HEK293 (cell line): ENCODE measurements around the gene LMBR1.

Experiments
- CTCF ChIA-PET: fragments of 350-600 bp; formaldehyde crosslinking; extraction: SDS; loops from one replicate; lab custom pipeline; 2021; ENCODE audit warnings: antibody characterized with exemption; lab: Yijun Ruan, JAX
- POLR2A ChIA-PET: fragments of 300-600 bp; formaldehyde crosslinking; extraction: SDS; loops from one replicate; lab custom pipeline; 2020; ENCODE audit warnings: antibody characterized with exemption, inconsistent platforms; lab: Yijun Ruan, JAX
- H3K27ac ChIP-seq: fragments of 200-500 bp; sonication (Bioruptor generic); 2 replicates; pipeline ENCODE4 v1.5.1; 2014; ENCODE audit warnings: low read depth, low read length, control low read depth, inconsistent platforms; ENCODE audit errors: extremely low read depth
- H3K36me3 ChIP-seq, 2 experiments: fragments of 200-500 bp in 1 of 2; sonication (Bioruptor generic) in 1 of 2; 1 replicate in 1 of 2; 2 replicates in 1 of 2; pipeline ENCODE4 v1.5.1; 2014 to 2017; ENCODE audit warnings: inconsistent platforms in 2 of 2, low read length in 2 of 2; ENCODE audit not compliant: control insufficient read depth in 2 of 2, insufficient read depth in 1 of 2
- H3K4me1 ChIP-seq: fragments of 200-500 bp; sonication (Bioruptor generic); 2 replicates; pipeline ENCODE4 v1.5.1; 2014; ENCODE audit warnings: mild to moderate bottlenecking, low read length, inconsistent platforms; ENCODE audit not compliant: control insufficient read depth, insufficient read depth
- H3K4me3 ChIP-seq: 2 replicates; pipeline ENCODE4 v1.5.1; 2011; ENCODE audit warnings: low read depth, mild to moderate bottlenecking, control low read depth, low read length, moderate library complexity
- H3K9me3 ChIP-seq: fragments of 200-500 bp; sonication (Bioruptor generic); 2 replicates; pipeline ENCODE4 v1.5.1; 2014; ENCODE audit warnings: low read depth, low read length, inconsistent platforms; ENCODE audit not compliant: control insufficient read depth, insufficient read depth
- MZF1 ChIP-seq: fragments of 450-650 bp; formaldehyde crosslinking; IDR thresholded peaks from 2 replicates; pipeline ENCODE4 v1.5.1; 2017; ENCODE audit warnings: missing biosample characterization, missing genetic modification characterization, borderline replicate concordance
- SCRT1 ChIP-seq: fragments of 450-650 bp; formaldehyde crosslinking; IDR thresholded peaks from 2 replicates; pipeline ENCODE4 v1.5.1; 2016; ENCODE audit warnings: missing biosample characterization, missing genetic modification characterization, borderline replicate concordance
- WT1 ChIP-seq: fragments of 450-650 bp; formaldehyde crosslinking; IDR thresholded peaks from 2 replicates; pipeline ENCODE4 v1.5.1; 2016; ENCODE audit warnings: missing biosample characterization, missing genetic modification characterization
- ZFP3 ChIP-seq: fragments of 450-650 bp; formaldehyde crosslinking; IDR thresholded peaks from 2 replicates; pipeline ENCODE4 v1.5.1; 2016; ENCODE audit warnings: low read depth, missing biosample characterization, missing genetic modification characterization
- ZNF10 ChIP-seq: fragments of 450-650 bp; formaldehyde crosslinking; IDR thresholded peaks from 2 replicates; pipeline ENCODE4 v1.5.1; 2017; ENCODE audit warnings: missing biosample characterization, missing genetic modification characterization
- ZNF146 ChIP-seq: fragments of 450-650 bp; formaldehyde crosslinking; IDR thresholded peaks from 2 replicates; pipeline ENCODE4 v1.5.1; 2016; ENCODE audit warnings: missing biosample characterization, missing genetic modification characterization
- ZNF266 ChIP-seq: fragments of 450-650 bp; formaldehyde crosslinking; IDR thresholded peaks from 2 replicates; pipeline ENCODE4 v1.5.1; 2016; ENCODE audit warnings: missing biosample characterization, missing genetic modification characterization, low read depth
- ZNF48 ChIP-seq: fragments of 450-650 bp; formaldehyde crosslinking; IDR thresholded peaks from 2 replicates; pipeline ENCODE4 v1.5.1; 2016; ENCODE audit warnings: missing biosample characterization, missing genetic modification characterization
- ZNF654 ChIP-seq: fragments of 450-650 bp; formaldehyde crosslinking; IDR thresholded peaks from 2 replicates; pipeline ENCODE4 v1.5.1; 2016; ENCODE audit warnings: low read depth, missing biosample characterization, missing genetic modification characterization
- ZNF701 ChIP-seq: fragments of 450-650 bp; formaldehyde crosslinking; IDR thresholded peaks from 2 replicates; pipeline ENCODE4 v1.5.1; 2016; ENCODE audit warnings: missing biosample characterization, missing genetic modification characterization
- ZNF768 ChIP-seq: fragments of 450-650 bp; formaldehyde crosslinking; IDR thresholded peaks from 2 replicates; pipeline ENCODE4 v1.5.1; 2018; ENCODE audit warnings: missing biosample characterization, mild to moderate bottlenecking, missing genetic modification characterization
- TF ChIP-seq, protein P1 (sequence below): fragments of 450-650 bp; formaldehyde crosslinking; IDR thresholded peaks from 2 replicates; pipeline ENCODE4 v1.5.1; 2016; ENCODE audit warnings: missing biosample characterization, missing genetic modification characterization, borderline replicate concordance
- TF ChIP-seq, protein P2 (sequence below): fragments of 450-650 bp; formaldehyde crosslinking; IDR thresholded peaks from 2 replicates; pipeline ENCODE4 v1.5.1; 2016; ENCODE audit warnings: missing biosample characterization, missing genetic modification characterization
- TF ChIP-seq, protein P3 (sequence below): fragments of 450-650 bp; formaldehyde crosslinking; IDR thresholded peaks from 2 replicates; pipeline ENCODE4 v1.5.1; 2016; ENCODE audit warnings: missing biosample characterization, missing genetic modification characterization
- TF ChIP-seq, protein P4 (sequence below): fragments of 450-650 bp; formaldehyde crosslinking; IDR thresholded peaks from 2 replicates; pipeline ENCODE4 v1.5.1; 2016; ENCODE audit warnings: missing biosample characterization, missing genetic modification characterization
- TF ChIP-seq, protein P5 (sequence below): fragments of 450-650 bp; formaldehyde crosslinking; IDR thresholded peaks from 2 replicates; pipeline ENCODE4 v1.5.1; 2016; ENCODE audit warnings: missing biosample characterization, missing genetic modification characterization
- TF ChIP-seq, protein P6 (sequence below): IDR thresholded peaks from 2 replicates; pipeline ENCODE4 v1.6.1; 2011; ENCODE audit warnings: mild to moderate bottlenecking, low read depth, low read length, borderline replicate concordance

The LMBR1 gene

DNA sequence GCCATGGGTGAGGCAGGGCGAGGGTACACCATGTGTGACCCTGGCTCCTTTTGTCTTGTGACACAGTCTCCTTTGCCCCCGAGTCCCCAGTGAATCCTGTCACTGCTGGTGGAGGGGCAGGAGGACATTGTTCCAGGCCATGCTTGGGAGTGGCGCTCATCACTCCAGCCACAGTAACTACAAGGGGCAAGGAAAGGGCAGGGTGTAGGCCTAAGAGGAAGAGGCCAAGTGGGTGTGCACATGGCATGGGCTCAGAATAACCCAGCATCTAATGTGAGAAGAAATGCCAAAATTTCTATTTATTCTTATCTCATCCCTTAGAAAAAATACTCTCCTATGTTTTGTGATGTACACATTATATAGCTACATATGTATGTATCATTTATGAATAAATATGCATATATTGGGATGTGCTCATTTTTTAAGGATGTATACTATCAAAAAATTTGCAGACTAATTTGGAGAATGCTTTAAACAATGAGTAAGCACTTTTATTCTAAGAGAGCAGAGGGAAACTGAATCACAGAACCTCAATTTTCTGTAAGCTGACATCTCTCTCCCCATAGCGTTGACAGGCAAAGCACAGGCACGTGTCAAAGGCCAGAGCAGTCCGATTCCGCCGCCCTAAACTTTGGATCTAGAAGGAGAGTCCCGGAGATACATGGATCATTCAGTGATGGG is 215.5 kb downstream of the LMBR1 start (continued):
- TF ChIP-seq, protein P1, sequence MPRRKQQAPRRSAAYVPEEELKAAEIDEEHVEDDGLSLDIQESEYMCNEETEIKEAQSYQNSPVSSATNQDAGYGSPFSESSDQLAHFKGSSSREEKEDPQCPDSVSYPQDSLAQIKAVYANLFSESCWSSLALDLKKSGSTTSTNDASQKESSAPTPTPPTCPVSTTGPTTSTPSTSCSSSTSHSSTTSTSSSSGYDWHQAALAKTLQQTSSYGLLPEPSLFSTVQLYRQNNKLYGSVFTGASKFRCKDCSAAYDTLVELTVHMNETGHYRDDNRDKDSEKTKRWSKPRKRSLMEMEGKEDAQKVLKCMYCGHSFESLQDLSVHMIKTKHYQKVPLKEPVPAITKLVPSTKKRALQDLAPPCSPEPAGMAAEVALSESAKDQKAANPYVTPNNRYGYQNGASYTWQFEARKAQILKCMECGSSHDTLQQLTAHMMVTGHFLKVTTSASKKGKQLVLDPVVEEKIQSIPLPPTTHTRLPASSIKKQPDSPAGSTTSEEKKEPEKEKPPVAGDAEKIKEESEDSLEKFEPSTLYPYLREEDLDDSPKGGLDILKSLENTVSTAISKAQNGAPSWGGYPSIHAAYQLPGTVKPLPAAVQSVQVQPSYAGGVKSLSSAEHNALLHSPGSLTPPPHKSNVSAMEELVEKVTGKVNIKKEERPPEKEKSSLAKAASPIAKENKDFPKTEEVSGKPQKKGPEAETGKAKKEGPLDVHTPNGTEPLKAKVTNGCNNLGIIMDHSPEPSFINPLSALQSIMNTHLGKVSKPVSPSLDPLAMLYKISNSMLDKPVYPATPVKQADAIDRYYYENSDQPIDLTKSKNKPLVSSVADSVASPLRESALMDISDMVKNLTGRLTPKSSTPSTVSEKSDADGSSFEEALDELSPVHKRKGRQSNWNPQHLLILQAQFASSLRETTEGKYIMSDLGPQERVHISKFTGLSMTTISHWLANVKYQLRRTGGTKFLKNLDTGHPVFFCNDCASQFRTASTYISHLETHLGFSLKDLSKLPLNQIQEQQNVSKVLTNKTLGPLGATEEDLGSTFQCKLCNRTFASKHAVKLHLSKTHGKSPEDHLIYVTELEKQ (tag by site-specific recombination) = no peak

DNA sequence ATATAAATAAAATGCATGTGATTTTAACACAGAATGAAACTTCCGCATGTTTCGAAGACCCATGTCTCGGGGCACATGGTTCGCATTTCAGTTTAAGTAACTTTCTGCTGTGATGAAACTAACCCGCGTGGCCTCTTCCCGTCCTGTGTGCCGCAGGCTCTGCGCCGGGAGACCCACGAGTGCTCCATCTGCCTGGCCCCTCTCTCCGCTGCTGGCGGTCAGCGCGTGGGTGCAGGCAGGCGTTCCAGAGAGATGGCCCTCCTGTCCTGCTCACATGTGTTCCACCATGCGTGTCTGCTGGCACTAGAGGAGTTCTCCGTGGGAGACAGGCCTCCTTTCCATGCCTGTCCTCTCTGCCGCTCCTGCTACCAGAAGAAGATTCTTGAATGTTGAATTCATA is 216.7 kb downstream of the LMBR1 start:
- ChIA-PET POLR2A (no interaction called here), CTCF (no interaction called here)
- Histone ChIP-seq H3K36me3 (peaks cover 0 to 78% of the 10 kb centered on the region in 2 experiments; a peak in 1 of 3 replicates), H3K4me3 (no peak overlapping the region), H3K27ac (no peak overlapping the region), H3K9me3 (no peaks in the 10 kb centered on the region), H3K4me1 (no peaks in the 10 kb centered on the region)
- TF ChIP-seq ZNF48 (tag by site-specific recombination) (no peak), MZF1 (tag by site-specific recombination) (no peak), ZNF10 (tag by site-specific recombination) (no peak), ZNF701 (tag by site-specific recombination) (no peak), ZFP3 (tag by site-specific recombination) (no peak)
- TF ChIP-seq, protein P2, sequence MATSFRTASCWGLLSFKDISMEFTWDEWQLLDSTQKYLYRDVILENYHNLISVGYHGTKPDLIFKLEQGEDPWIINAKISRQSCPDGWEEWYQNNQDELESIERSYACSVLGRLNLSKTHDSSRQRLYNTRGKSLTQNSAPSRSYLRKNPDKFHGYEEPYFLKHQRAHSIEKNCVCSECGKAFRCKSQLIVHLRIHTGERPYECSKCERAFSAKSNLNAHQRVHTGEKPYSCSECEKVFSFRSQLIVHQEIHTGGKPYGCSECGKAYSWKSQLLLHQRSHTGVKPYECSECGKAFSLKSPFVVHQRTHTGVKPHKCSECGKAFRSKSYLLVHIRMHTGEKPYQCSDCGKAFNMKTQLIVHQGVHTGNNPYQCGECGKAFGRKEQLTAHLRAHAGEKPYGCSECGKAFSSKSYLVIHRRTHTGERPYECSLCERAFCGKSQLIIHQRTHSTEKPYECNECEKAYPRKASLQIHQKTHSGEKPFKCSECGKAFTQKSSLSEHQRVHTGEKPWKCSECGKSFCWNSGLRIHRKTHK = no peak

DNA sequence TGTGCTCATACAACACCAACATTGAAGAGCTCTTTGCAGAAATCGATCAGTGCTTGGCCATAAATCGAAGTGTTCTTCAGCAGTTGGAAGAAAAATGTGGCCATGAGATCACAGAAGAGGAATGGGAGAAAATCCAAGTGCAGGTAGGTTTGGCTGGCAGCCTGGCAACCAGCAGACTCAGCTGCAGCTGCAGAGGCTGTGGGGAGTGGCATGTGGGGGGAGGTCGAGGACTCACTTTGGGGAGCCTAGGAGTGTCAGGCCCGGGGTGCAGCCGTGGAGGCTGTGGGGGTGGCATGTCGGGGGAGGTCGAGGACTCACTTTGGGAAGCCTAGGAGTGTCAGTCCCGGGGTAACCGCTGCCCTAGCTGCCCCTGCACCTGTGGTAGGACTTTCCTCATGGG is 217.3 kb downstream of the LMBR1 start:
- TF ChIP-seq ZNF146 (tag by site-specific recombination) = no peak
- no peak for TF ChIP-seq ZNF768 (tag by site-specific recombination)

DNA sequence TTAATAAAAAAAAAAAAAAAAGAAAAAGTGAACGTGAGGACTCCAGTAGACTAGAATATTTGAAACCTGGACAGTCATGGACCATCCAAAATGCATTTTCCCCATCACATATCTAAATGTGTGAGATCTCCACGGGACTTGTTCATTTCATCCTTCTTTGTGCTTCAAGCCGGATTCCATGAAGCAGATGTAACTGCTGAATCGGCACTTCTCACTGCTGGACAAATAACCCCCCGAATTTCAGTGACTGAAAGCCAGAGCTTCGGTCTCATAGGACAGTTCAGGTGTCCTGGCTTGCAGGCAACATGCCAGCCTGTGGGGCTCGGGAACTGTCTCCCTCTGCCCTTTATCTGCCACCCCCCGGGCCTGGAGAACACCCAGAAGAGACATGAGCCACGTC is 219.1 kb downstream of the LMBR1 start:
- Histone ChIP-seq H3K27ac (no peak overlapping the region), H3K4me1 (no peaks in the 10 kb centered on the region), H3K36me3 (peaks cover 0 to 72% of the 10 kb centered on the region in 2 experiments; a peak in 1 of 3 replicates), H3K4me3 (no peak overlapping the region), H3K9me3 (no peaks in the 10 kb centered on the region)
- ChIA-PET POLR2A (no interaction called here), CTCF (no interaction called here)
- no peak for TF ChIP-seq WT1 (tag by site-specific recombination)
- TF ChIP-seq, protein P3, sequence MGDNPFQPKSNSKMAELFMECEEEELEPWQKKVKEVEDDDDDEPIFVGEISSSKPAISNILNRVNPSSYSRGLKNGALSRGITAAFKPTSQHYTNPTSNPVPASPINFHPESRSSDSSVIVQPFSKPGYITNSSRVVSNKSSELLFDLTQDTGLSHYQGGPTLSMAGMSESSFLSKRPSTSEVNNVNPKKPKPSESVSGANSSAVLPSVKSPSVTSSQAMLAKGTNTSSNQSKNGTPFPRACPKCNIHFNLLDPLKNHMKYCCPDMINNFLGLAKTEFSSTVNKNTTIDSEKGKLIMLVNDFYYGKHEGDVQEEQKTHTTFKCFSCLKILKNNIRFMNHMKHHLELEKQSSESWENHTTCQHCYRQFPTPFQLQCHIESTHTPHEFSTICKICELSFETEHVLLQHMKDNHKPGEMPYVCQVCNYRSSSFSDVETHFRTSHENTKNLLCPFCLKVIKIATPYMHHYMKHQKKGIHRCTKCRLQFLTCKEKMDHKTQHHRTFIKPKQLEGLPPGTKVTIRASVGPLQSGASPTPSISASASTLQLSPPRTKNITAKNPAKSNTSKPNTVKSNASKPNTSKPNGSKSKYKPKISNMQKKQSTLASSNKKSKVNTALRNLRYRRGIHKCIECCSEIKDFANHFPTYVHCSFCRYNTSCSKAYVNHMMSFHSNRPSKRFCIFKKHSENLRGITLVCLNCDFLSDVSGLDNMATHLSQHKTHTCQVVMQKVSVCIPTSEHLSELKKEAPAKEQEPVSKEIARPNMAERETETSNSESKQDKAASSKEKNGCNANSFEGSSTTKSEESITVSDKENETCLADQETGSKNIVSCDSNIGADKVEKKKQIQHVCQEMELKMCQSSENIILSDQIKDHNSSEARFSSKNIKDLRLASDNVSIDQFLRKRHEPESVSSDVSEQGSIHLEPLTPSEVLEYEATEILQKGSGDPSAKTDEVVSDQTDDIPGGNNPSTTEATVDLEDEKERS (tag by site-specific recombination) = no peak
- TF ChIP-seq, protein P4, sequence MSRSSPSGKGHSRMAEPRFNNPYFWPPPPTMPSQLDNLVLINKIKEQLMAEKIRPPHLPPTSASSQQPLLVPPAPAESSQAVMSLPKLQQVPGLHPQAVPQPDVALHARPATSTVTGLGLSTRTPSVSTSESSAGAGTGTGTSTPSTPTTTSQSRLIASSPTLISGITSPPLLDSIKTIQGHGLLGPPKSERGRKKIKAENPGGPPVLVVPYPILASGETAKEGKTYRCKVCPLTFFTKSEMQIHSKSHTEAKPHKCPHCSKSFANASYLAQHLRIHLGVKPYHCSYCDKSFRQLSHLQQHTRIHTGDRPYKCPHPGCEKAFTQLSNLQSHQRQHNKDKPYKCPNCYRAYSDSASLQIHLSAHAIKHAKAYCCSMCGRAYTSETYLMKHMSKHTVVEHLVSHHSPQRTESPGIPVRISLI (tag by site-specific recombination) = no peak
- TF ChIP-seq ZNF266 (tag by site-specific recombination) = no peak
- TF ChIP-seq ZNF654 (tag by site-specific recombination) = no peak
- TF ChIP-seq, protein P5, sequence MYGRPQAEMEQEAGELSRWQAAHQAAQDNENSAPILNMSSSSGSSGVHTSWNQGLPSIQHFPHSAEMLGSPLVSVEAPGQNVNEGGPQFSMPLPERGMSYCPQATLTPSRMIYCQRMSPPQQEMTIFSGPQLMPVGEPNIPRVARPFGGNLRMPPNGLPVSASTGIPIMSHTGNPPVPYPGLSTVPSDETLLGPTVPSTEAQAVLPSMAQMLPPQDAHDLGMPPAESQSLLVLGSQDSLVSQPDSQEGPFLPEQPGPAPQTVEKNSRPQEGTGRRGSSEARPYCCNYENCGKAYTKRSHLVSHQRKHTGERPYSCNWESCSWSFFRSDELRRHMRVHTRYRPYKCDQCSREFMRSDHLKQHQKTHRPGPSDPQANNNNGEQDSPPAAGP (tag by site-specific recombination) = no peak
- TF ChIP-seq, protein P6, sequence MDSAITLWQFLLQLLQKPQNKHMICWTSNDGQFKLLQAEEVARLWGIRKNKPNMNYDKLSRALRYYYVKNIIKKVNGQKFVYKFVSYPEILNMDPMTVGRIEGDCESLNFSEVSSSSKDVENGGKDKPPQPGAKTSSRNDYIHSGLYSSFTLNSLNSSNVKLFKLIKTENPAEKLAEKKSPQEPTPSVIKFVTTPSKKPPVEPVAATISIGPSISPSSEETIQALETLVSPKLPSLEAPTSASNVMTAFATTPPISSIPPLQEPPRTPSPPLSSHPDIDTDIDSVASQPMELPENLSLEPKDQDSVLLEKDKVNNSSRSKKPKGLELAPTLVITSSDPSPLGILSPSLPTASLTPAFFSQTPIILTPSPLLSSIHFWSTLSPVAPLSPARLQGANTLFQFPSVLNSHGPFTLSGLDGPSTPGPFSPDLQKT = no peak
- no peak for TF ChIP-seq SCRT1

More for the DNA sequence above, 217.3 kb downstream of the LMBR1 start:
- Histone ChIP-seq H3K4me3 (no peak overlapping the region), H3K4me1 (no peaks in the 10 kb centered on the region), H3K9me3 (no peaks in the 10 kb centered on the region), H3K27ac (no peak overlapping the region), H3K36me3 (peaks cover 0 to 79% of the 10 kb centered on the region in 2 experiments; a peak in 1 of 3 replicates)
- ChIA-PET POLR2A (no interaction called here), CTCF (no interaction called here)
